ENCODE data around the gene TBX18.

DNA sequence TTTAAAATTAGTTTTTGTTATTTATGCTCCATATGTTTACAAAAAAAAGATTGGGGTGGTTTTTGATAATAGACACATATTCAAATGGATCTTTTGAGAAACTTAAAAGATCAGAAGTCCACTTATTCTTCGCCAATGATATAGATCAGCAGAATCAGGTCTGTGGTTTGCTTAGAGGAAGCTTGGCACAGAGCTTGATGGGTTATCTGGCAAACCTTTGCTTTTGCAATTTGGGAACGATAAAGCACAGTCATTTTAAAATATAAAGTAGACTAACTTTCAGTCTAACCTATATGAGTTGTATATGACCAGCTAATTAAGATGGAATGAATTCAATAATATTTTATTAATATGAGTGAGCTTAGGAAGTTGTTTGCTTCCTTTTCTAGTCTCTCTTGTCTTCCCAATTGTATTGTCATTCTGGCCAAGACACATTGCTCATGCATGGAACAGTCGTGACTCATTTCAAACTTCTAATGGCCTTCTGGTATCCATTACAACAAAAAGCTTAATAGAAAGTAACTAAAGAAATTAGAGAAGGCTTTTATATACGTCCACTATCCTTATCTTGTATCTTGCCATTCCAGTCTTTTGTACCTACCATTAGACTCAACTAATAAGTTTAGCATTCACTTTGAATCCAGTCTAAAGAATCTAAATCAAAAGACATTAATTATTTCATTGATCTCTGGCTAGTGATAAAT, 118.7 kb downstream of the TBX18 start:
- TF ChIP-seq, protein P1, sequence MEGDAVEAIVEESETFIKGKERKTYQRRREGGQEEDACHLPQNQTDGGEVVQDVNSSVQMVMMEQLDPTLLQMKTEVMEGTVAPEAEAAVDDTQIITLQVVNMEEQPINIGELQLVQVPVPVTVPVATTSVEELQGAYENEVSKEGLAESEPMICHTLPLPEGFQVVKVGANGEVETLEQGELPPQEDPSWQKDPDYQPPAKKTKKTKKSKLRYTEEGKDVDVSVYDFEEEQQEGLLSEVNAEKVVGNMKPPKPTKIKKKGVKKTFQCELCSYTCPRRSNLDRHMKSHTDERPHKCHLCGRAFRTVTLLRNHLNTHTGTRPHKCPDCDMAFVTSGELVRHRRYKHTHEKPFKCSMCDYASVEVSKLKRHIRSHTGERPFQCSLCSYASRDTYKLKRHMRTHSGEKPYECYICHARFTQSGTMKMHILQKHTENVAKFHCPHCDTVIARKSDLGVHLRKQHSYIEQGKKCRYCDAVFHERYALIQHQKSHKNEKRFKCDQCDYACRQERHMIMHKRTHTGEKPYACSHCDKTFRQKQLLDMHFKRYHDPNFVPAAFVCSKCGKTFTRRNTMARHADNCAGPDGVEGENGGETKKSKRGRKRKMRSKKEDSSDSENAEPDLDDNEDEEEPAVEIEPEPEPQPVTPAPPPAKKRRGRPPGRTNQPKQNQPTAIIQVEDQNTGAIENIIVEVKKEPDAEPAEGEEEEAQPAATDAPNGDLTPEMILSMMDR (IDR thresholded peaks at IDR 0.05), result no peak
- TF ChIP-seq EP300 (IDR thresholded peaks at IDR 0.05) (no peak), POLR2A (IDR thresholded peaks at IDR 0.05) (no peak)
